Cardiac muscle cell (in vitro differentiated cells and primary cell): ENCODE results near the gene LIG3. TPM values are rescaled to one million over a fixed set of nuclear protein-coding genes. Genes with fewer than 3 reads are reported as not detected.
"Not testable (repeated sequence)": the region's sequence is repeated elsewhere in the genome, so short reads cannot be mapped to it uniquely, and the experiment has no call there.

ENCODE experiments used
- DNase-seq, 2 donors: peaks; one replicate each; pipeline versions ENCODE4 v3.0.0 to v3.0.0-alpha.2; 2010 to 2017; ENCODE audit warnings: low read depth in 1 of 2, low spot score in 1 of 2
- H3K27ac ChIP-seq: fragments of 200-600 bp; sonication (generic); 2 replicates; pipeline ENCODE4 v1.5.1; 2016
- H3K27me3 ChIP-seq: fragments of 200-600 bp; sonication (generic); 2 replicates; pipeline ENCODE4 v1.6.0; 2016; ENCODE audit warnings: control low read depth
- H3K36me3 ChIP-seq: fragments of 200-600 bp; sonication (generic); 2 replicates; pipeline ENCODE4 v1.5.1; 2016; ENCODE audit warnings: control low read depth
- H3K4me1 ChIP-seq: fragments of 200-600 bp; sonication (generic); 2 replicates; pipeline ENCODE4 v1.8.1; 2017; ENCODE audit warnings: low read depth, mild to moderate bottlenecking, mixed run types
- H3K4me3 ChIP-seq: fragments of 200-600 bp; sonication (generic); 2 replicates; pipeline ENCODE4 v1.5.1; 2016; ENCODE audit warnings: mild to moderate bottlenecking
- H3K9me3 ChIP-seq: fragments of 200-600 bp; sonication (generic); 2 replicates; pipeline ENCODE4 v1.5.1; 2017; ENCODE audit warnings: low read depth, mild to moderate bottlenecking, control low read depth
- CTCF ChIP-seq: IDR thresholded peaks from 2 replicates; pipeline ENCODE4 v1.5.1; 2012; ENCODE audit warnings: low read depth, mild to moderate bottlenecking, low read length
- polyA plus RNA-seq: library from polyadenylated mRNA; unstranded; fragments of >200 nt; fragmentation: Nextera tagmentation; extraction: Ambion mirVana; gene quantifications from 2 replicates; pipeline ENCODE4 v1.2.1, GENCODE V29; 2016
- total RNA-seq: library from RNA; depleted of rRNA; stranded (reverse); fragments of >200 nt; gene quantifications from 2 replicates; pipeline ENCODE4 v1.2.3, GENCODE V29; 2016

LIG3 gene
- total and polyA plus RNA-seq, 2 experiments from 2014 or later: 27.9 to 85.5 TPM

- no peak for DNase-seq
- H3K27ac ChIP-seq: peak overlapping the region; percentile 25
- no peaks in the 10 kb centered on the region for H3K36me3 ChIP-seq
Measured at GRCh38 chr17:35021520-35022380, 41.4 kb downstream of the LIG3 start.

GRCh38 chr17:35022536-35023063 lies 42.3 kb downstream of the LIG3 start:
- peak; percentile 60 to 84 for DNase-seq
- peak; percentile 22 for TF ChIP-seq CTCF

More at GRCh38 chr17:35021520-35022380, 41.4 kb downstream of the LIG3 start:
- H3K27me3 ChIP-seq: no peaks in the 10 kb centered on the region
- H3K9me3 ChIP-seq: no peaks in the 10 kb centered on the region
- no peak for TF ChIP-seq CTCF
- H3K4me1 ChIP-seq: peaks cover 15% of the 10 kb centered on the region
- H3K4me3 ChIP-seq: no peak overlapping the region

GRCh38 chr17:35023538-35023937 lies 43.2 kb downstream of the LIG3 start:
- DNase-seq: no peak
- H3K27me3 ChIP-seq: no peaks in the 10 kb centered on the region
- H3K27ac ChIP-seq: no peak overlapping the region
- peaks cover 15% of the 10 kb centered on the region for H3K4me1 ChIP-seq
- no peak overlapping the region for H3K4me3 ChIP-seq
- H3K9me3 ChIP-seq: no peaks in the 10 kb centered on the region
- no peak for TF ChIP-seq CTCF
- no peaks in the 10 kb centered on the region for H3K36me3 ChIP-seq

More at GRCh38 chr17:35022536-35023063, 42.3 kb downstream of the LIG3 start:
- Histone ChIP-seq H3K4me3 (no peak overlapping the region), H3K36me3 (no peaks in the 10 kb centered on the region), H3K9me3 (no peaks in the 10 kb centered on the region), H3K4me1 (peaks cover 15% of the 10 kb centered on the region), H3K27ac (peak overlapping the region; percentile 25), H3K27me3 (no peaks in the 10 kb centered on the region)

GRCh38 chr17:35025541-35025940 lies 45.2 kb downstream of the LIG3 start:
- DNase-seq: no peak
- H3K4me3 ChIP-seq: no peak overlapping the region
- H3K9me3 ChIP-seq: no peaks in the 10 kb centered on the region
- H3K27me3 ChIP-seq: no peaks in the 10 kb centered on the region
- H3K27ac ChIP-seq: no peak overlapping the region
- H3K36me3 ChIP-seq: no peaks in the 10 kb centered on the region
- H3K4me1 ChIP-seq: peaks cover 8% of the 10 kb centered on the region
- TF ChIP-seq CTCF: no peak

- H3K36me3 ChIP-seq, H3K27me3 ChIP-seq, H3K4me3 ChIP-seq, H3K4me1 ChIP-seq, H3K27ac ChIP-seq, DNase-seq, H3K9me3 ChIP-seq: not testable (repeated sequence)
Measured at GRCh38 chr17:35028097-35028496, 47.8 kb downstream of the LIG3 start.
